Activated CD4-positive, alpha-beta memory T cell treated with anti-CD3 and anti-CD28 coated beads, Interleukin-2, amount 10 ng/mL, durations not matched to agents 7 days and 5 days (primary cell): ENCODE data around the gene MAPKAPK3. TPM values are rescaled to one million over a fixed set of nuclear protein-coding genes. Genes with fewer than 3 reads are reported as not detected.
A peak's percentile ranks its signal among the peaks of the same experiment; 100 is the strongest.

ENCODE experiments used
- CTCF ChIA-PET: fragments of 350-600 bp; sonication (Branson Sonifier 250); formaldehyde crosslinking; loops from one replicate; lab custom pipeline; 2021; ENCODE audit warnings: antibody characterized with exemption, inconsistent platforms; lab: Charles Lee
- POLR2A ChIA-PET: fragments of 350-600 bp; sonication (Branson Sonifier 250); formaldehyde crosslinking; loops from one replicate; lab custom pipeline; 2021; ENCODE audit warnings: antibody characterized with exemption; lab: Charles Lee
- DNase-seq: peaks from one replicate; pipeline ENCODE4 v3.0.0-alpha.2; 2020
- H3K27ac Mint-ChIP-seq: one replicate; pipeline ENCODE4 v1.8.0; 2021; ENCODE audit warnings: mild to moderate bottlenecking, mixed read lengths
- H3K27me3 Mint-ChIP-seq: one replicate; pipeline ENCODE4 v1.8.0; 2021; ENCODE audit warnings: mixed read lengths
- H3K36me3 Mint-ChIP-seq: one replicate; pipeline ENCODE4 v1.8.0; 2021; ENCODE audit warnings: low read depth, mixed read lengths
- H3K4me1 Mint-ChIP-seq: one replicate; pipeline ENCODE4 v1.8.0; 2021; ENCODE audit warnings: mixed read lengths
- H3K4me3 Mint-ChIP-seq: one replicate; pipeline ENCODE4 v1.8.0; 2021; ENCODE audit warnings: mild to moderate bottlenecking, mixed read lengths
- H3K9me3 Mint-ChIP-seq: one replicate; pipeline ENCODE4 v1.8.0; 2021; ENCODE audit warnings: mixed read lengths
- total RNA-seq, 2 experiments: library from RNA; stranded (reverse); gene quantifications; one replicate each; pipeline ENCODE4 v1.2.3, GENCODE V29; 2021

MAPKAPK3 gene
- total RNA-seq, 2 experiments from 2014 or later: 146 to 157 TPM

DNA sequence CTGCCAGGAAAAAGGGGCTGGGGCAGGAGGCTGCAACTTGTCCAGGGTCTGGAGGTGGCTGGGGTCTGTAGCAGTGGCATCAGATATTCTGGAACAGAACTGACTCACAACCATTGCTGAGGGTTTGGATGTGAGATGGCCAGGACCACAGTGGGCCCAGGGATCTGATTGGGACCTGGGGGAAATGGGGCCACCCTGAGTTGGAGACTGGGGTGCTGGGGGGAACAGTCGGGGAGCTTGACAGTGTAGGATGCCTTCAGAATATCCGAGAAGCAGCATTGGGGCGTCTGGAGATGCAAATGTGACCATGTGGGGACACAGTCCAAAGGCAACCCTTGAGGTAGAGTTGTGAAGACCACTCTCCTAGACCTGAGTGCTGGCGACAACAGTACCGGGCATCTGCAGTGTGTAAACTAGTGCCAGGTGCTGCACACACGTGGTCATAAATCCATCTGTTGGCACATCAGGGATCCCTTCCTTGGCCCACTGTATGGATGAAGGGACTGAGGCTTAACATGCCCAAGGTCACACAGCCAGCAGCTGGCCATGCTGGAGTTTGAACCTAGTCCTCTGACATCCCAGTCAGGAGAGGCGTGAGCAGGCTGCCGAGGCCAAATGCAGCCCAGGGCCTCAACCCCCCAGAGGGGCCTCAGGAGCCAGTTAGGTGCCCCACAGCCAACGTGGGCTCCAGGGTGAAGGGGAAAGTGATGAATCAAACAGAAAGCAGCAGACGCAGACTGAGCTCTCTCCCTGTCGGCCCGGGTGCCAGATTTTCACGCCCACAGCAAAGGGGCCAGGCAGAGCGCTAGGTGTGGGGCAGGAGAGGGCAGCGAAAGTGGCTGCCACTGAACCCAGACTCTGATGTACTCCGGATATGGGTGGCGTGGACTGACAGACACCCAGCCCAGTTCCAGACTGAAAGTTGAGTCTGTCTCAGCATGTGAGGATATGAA is 28.9 kb upstream of the MAPKAPK3 start:
- Mint-ChIP-seq H3K9me3 (no peaks in the 10 kb centered on the region), H3K36me3 (peaks cover 31% of the 10 kb centered on the region), H3K4me3 (peak overlapping the region; percentile 6), H3K27me3 (no peaks in the 10 kb centered on the region), H3K27ac (peak overlapping the region; percentile 96), H3K4me1 (peaks cover 78% of the 10 kb centered on the region)
- POLR2A ChIA-PET: interaction anchor here (0.7 to 37.3 kb wide), 4 partner anchors 13 to 797 kb away, joined by 3 to 4963 read pairs (median 444); partner anchors contain the start of genes C3orf18, CISH, HEMK1 and MANF
- CTCF ChIA-PET: interaction anchor here (3.0 to 11.1 kb wide), 3 partner anchors 10 to 21 kb away, joined by 11 to 342 read pairs (median 331); partner anchors contain the start of genes CISH, HEMK1 and MAPKAPK3
- peak; percentile 81 for DNase-seq

- Mint-ChIP-seq H3K27ac (peak overlapping the region; percentile 96), H3K4me3 (peak overlapping the region; percentile 6), H3K36me3 (peaks cover 23% of the 10 kb centered on the region), H3K9me3 (no peaks in the 10 kb centered on the region), H3K4me1 (peaks cover 82% of the 10 kb centered on the region), H3K27me3 (no peaks in the 10 kb centered on the region)
- DNase-seq: no peak
- CTCF ChIA-PET: interaction anchor here (3.0 to 11.1 kb wide), 3 partner anchors 9 to 20 kb away, joined by 11 to 342 read pairs (median 331); partner anchors contain the start of genes CISH, HEMK1 and MAPKAPK3
- POLR2A ChIA-PET: interaction anchor here (2.4 to 37.3 kb wide), 5 partner anchors 14 to 796 kb away, joined by 12 to 4963 read pairs (median 29); partner anchors contain the start of genes C3orf18, CISH, HEMK1 and MANF
These were observed 28.1 kb upstream of the MAPKAPK3 start for GRCh38 chr3:50588759-50589433.

DNA sequence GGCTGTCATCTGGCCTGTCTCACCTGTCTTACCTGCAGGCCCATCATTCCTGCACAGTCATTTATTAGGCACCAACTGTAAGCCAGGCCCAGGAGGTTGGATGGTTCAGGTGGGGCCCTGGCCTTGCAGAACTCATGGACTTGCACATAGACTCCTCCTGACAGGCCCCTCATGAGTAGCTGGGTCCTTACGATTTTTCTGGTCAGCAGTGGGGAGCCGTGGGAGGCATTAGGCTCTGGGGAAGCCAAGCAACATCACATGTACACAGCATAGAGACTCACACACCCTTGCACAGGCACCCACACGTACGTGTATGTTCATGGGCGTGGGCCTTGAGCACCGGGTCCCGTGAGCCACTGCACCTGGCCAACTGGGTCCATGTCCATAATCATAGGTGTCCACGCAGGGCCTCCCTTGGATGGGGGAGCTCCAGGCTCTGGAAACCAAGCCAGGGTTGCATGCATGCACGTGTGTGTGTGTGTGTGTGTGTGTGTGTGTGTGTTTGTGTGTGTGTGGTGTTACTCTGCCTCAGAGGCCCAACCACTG is 25.7 kb upstream of the MAPKAPK3 start:
- peak overlapping the region; percentile 96 for H3K27ac Mint-ChIP-seq
- no peaks in the 10 kb centered on the region for H3K27me3 Mint-ChIP-seq
- no peaks in the 10 kb centered on the region for H3K9me3 Mint-ChIP-seq
- ChIA-PET CTCF (interaction anchor here (1.0 to 11.1 kb wide), 5 partner anchors 10 to 29 kb away, joined by 3 to 342 read pairs (median 5); partner anchors contain the start of genes C3orf18, CISH, HEMK1 and MAPKAPK3), POLR2A (interaction anchor here (0.6 to 37.3 kb wide), 6 partner anchors 16 to 1658 kb away, joined by 3 to 4963 read pairs (median 24); partner anchors contain the start of genes C3orf18, CISH, HEMK1 and HYAL3)
- peaks cover 98% of the 10 kb centered on the region for H3K4me1 Mint-ChIP-seq
- H3K36me3 Mint-ChIP-seq: peaks cover 33% of the 10 kb centered on the region
- peak overlapping the region; percentile 70 for H3K4me3 Mint-ChIP-seq
- peak; percentile 51 for DNase-seq

GRCh38 chr3:50592568-50592967 is 24.4 kb upstream of the MAPKAPK3 start:
- Mint-ChIP-seq H3K27me3 (no peaks in the 10 kb centered on the region), H3K36me3 (peaks cover 30% of the 10 kb centered on the region), H3K4me1 (peaks cover 89% of the 10 kb centered on the region), H3K27ac (peak overlapping the region; percentile 96), H3K9me3 (no peaks in the 10 kb centered on the region), H3K4me3 (no peak overlapping the region)
- ChIA-PET CTCF (interaction anchor here (10.7 to 11.1 kb wide), 2 partner anchors 17 to 18 kb away, joined by 331 to 342 read pairs; partner anchors contain the start of genes CISH, HEMK1 and MAPKAPK3), POLR2A (interaction anchor here (0.9 to 37.3 kb wide), 4 partner anchors 18 to 792 kb away, joined by 3 to 4963 read pairs (median 453); partner anchors contain the start of genes C3orf18, CISH, HEMK1 and MAPKAPK3)
- DNase-seq: no peak

- Mint-ChIP-seq H3K4me3 (no peak overlapping the region), H3K9me3 (no peaks in the 10 kb centered on the region), H3K4me1 (peaks cover 87% of the 10 kb centered on the region), H3K36me3 (peaks cover 31% of the 10 kb centered on the region), H3K27me3 (no peaks in the 10 kb centered on the region), H3K27ac (peak overlapping the region; percentile 96)
- no peak for DNase-seq
- POLR2A ChIA-PET: interaction anchor here (11.1 to 37.3 kb wide), 2 partner anchors 19 kb away, joined by 877 to 4963 read pairs; partner anchors contain the start of genes C3orf18, CISH, HEMK1 and MAPKAPK3
- CTCF ChIA-PET: interaction anchor here (0.7 to 11.1 kb wide), 4 partner anchors 14 to 46 kb away, joined by 3 to 342 read pairs (median 168); partner anchors contain the start of genes CISH, HEMK1 and MAPKAPK3
These were observed 22.6 kb upstream of the MAPKAPK3 start for GRCh38 chr3:50594253-50594785.

DNA sequence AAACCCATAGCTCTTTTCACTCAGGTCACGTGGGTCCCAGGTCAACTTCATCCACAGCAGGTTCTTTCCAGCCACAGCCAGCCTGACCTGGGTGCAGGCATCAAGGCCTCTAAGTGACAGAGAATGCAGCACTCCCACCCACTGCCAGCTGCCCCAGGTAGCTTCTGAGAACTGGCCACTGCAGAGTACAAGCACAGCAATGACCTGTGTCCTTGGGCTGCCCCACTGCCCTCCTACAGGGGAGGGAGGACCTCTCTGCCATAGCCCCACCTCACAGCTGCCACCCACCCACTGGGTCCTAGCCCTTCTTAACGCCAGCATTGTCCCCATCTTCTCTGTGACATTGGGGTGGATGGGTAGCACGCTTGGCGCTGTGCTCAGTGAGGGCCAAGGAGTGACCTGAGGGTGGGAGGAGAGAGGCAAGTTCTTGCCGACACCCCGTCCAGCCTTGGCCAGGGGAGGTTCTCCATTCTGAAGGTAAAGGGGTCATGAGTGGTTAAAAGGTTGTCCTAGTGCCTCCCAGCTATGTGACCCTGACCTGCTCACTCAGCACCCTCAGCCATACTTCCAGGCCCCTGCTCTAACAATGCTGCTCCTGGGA is 17.7 kb upstream of the MAPKAPK3 start:
- Mint-ChIP-seq H3K36me3 (peaks cover 60% of the 10 kb centered on the region), H3K27ac (peak overlapping the region; percentile 99), H3K9me3 (no peaks in the 10 kb centered on the region), H3K27me3 (no peaks in the 10 kb centered on the region), H3K4me3 (no peak overlapping the region), H3K4me1 (peaks cover 88% of the 10 kb centered on the region)
- no peak for DNase-seq
- POLR2A ChIA-PET: interaction anchor here (15.3 to 34.1 kb wide), 2 partner anchors 17 to 22 kb away, joined by 978 to 4963 read pairs; partner anchors contain the start of genes C3orf18, CISH, HEMK1 and MAPKAPK3
- CTCF ChIA-PET: interaction anchor here (0.8 to 3.3 kb wide), 5 partner anchors 10 to 29 kb away, joined by 3 to 24 read pairs (median 11); no protein-coding TSS in a partner anchor

GRCh38 chr3:50599716-50600118 is 17.2 kb upstream of the MAPKAPK3 start:
- peaks cover 88% of the 10 kb centered on the region for H3K4me1 Mint-ChIP-seq
- no peaks in the 10 kb centered on the region for H3K27me3 Mint-ChIP-seq
- ChIA-PET POLR2A (interaction anchor here (14.6 to 34.1 kb wide), 3 partner anchors 16 to 261 kb away, joined by 440 to 4963 read pairs (median 978); partner anchors contain the start of genes C3orf18, CISH, HEMK1 and MAPKAPK3), CTCF (interaction anchor here (2.7 to 21.3 kb wide), 5 partner anchors 10 to 25 kb away, joined by 11 to 854 read pairs (median 24); partner anchors contain the start of genes C3orf18, CISH and HEMK1)
- peak overlapping the region; percentile 71 for H3K4me3 Mint-ChIP-seq
- peak overlapping the region; percentile 99 for H3K27ac Mint-ChIP-seq
- no peaks in the 10 kb centered on the region for H3K9me3 Mint-ChIP-seq
- peaks cover 60% of the 10 kb centered on the region for H3K36me3 Mint-ChIP-seq
- no peak for DNase-seq

- H3K4me3 Mint-ChIP-seq: peak overlapping the region; percentile 71
- H3K27me3 Mint-ChIP-seq: no peaks in the 10 kb centered on the region
- ChIA-PET POLR2A (interaction anchor here (1.1 to 34.1 kb wide), 6 partner anchors 16 to 899 kb away, joined by 4 to 4963 read pairs (median 231); partner anchors contain the start of genes C3orf18, CISH, CYB561D2 and HEMK1), CTCF (interaction anchor here (1.3 to 21.3 kb wide), 7 partner anchors 10 to 250 kb away, joined by 4 to 854 read pairs (median 17); partner anchors contain the start of genes C3orf18, CISH, CYB561D2 and HEMK1)
- peak overlapping the region; percentile 99 for H3K27ac Mint-ChIP-seq
- H3K36me3 Mint-ChIP-seq: peaks cover 60% of the 10 kb centered on the region
- peaks cover 88% of the 10 kb centered on the region for H3K4me1 Mint-ChIP-seq
- no peaks in the 10 kb centered on the region for H3K9me3 Mint-ChIP-seq
- peak; percentile 47 for DNase-seq
These were observed 16.7 kb upstream of the MAPKAPK3 start for GRCh38 chr3:50600141-50600753.

DNA sequence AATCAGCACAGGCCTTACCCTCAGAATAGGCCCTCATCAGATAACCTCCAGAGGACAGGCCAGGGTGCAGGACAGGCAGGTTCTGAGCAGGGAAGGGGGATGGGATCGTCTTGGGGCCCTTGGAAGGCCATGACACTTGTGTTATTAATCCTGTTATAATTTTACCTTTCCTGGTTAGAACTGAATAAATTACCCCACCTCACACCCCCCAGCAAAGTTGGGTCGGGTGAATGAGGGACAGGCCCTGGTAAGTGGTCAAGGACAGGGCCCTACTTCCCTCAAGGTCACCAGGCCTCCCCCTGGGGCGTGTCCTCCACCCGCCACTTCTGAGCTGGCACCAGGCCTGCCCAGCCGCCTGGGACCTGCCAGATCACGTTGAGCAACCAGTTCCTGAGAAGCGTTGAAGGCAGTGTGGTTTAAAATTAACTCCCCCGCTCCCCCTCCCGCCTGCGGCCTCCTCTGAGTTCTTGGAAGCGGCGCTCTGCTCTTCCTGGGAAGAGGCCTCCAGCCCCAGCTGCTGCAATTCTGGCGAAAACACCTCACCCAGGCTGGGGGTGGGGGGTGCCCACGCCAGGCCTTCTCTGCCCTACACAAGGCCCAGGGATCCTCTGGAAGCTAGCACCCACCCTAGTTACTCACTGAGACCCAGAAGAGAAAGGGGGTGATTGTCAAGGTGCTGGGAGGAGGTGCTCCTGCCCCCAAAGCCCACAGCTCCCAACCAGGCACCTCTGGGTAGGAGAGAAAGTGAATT is 15.9 kb upstream of the MAPKAPK3 start:
- H3K27me3 Mint-ChIP-seq: no peaks in the 10 kb centered on the region

More for the DNA sequence above, 15.9 kb upstream of the MAPKAPK3 start:
- DNase-seq: peak; percentile 92
- ChIA-PET CTCF (interaction anchor here (1.3 to 21.3 kb wide), 8 partner anchors 9 to 251 kb away, joined by 4 to 854 read pairs (median 17); partner anchors contain the start of genes C3orf18, CISH, CYB561D2 and HEMK1), POLR2A (interaction anchor here (0.7 to 34.1 kb wide), 9 partner anchors 15 to 1075 kb away, joined by 3 to 4963 read pairs (median 5); partner anchors contain the start of genes C3orf18, CISH, CYB561D2 and HEMK1)
- no peaks in the 10 kb centered on the region for H3K9me3 Mint-ChIP-seq
- H3K4me3 Mint-ChIP-seq: peak overlapping the region; percentile 71
- peaks cover 64% of the 10 kb centered on the region for H3K36me3 Mint-ChIP-seq
- peak overlapping the region; percentile 99 for H3K27ac Mint-ChIP-seq
- peaks cover 88% of the 10 kb centered on the region for H3K4me1 Mint-ChIP-seq
